ENCODE measurements around the gene MMADHC.

Gene MMADHC

GRCh38 chr2:149597668-149598326, 10.2 kb upstream of the MMADHC start:
- no peak overlapping the region for H3K4me3 ChIP-seq (ENCODE audit: low read depth, low read length)
- TF ChIP-seq CTCF (IDR thresholded peaks at IDR 0.05; ENCODE audit: low read depth, low read length) = peak; percentile 69
- no peaks in the 10 kb centered on the region for H3K9me3 ChIP-seq (ENCODE audit: severe bottlenecking)
- no peaks in the 10 kb centered on the region for H3K36me3 ChIP-seq
- H3K27me3 ChIP-seq (ENCODE audit: insufficient read depth, low read depth, severe bottlenecking) = no peaks in the 10 kb centered on the region
- no peak overlapping the region for H3K27ac ChIP-seq
- DNase-seq = peak; percentile 40

GRCh38 chr2:149597050-149597667, 9.6 kb upstream of the MMADHC start:
- H3K36me3 ChIP-seq = no peaks in the 10 kb centered on the region
- H3K4me3 ChIP-seq (ENCODE audit: low read depth, low read length) = no peak overlapping the region
- no peaks in the 10 kb centered on the region for H3K9me3 ChIP-seq (ENCODE audit: severe bottlenecking)
- no peaks in the 10 kb centered on the region for H3K27me3 ChIP-seq (ENCODE audit: insufficient read depth, low read depth, severe bottlenecking)
- no peak for DNase-seq
- TF ChIP-seq CTCF (IDR thresholded peaks at IDR 0.05; ENCODE audit: low read depth, low read length) = no peak
- H3K27ac ChIP-seq = no peak overlapping the region

- Histone ChIP-seq H3K27ac (no peak overlapping the region), H3K4me3 (ENCODE audit: low read depth, low read length) (no peak overlapping the region), H3K36me3 (no peaks in the 10 kb centered on the region), H3K9me3 (ENCODE audit: severe bottlenecking) (no peaks in the 10 kb centered on the region), H3K27me3 (ENCODE audit: insufficient read depth, low read depth, severe bottlenecking) (no peaks in the 10 kb centered on the region)
- no peak for TF ChIP-seq CTCF (IDR thresholded peaks at IDR 0.05; ENCODE audit: low read depth, low read length)
- no peak for DNase-seq
Observed at GRCh38 chr2:149596471-149596870, 8.9 kb upstream of the MMADHC start.

- Histone ChIP-seq H3K4me3 (ENCODE audit: low read depth, low read length) (no peak overlapping the region), H3K36me3 (no peaks in the 10 kb centered on the region), H3K27ac (no peak overlapping the region), H3K9me3 (ENCODE audit: severe bottlenecking) (no peaks in the 10 kb centered on the region), H3K27me3 (ENCODE audit: insufficient read depth, low read depth, severe bottlenecking) (no peaks in the 10 kb centered on the region)
- TF ChIP-seq CTCF (IDR thresholded peaks at IDR 0.05; ENCODE audit: low read depth, low read length) = no peak
- no peak for DNase-seq
Observed at GRCh38 chr2:149595056-149595963, 7.7 kb upstream of the MMADHC start.

GRCh38 chr2:149594411-149594810, 6.8 kb upstream of the MMADHC start:
- TF ChIP-seq CTCF (IDR thresholded peaks at IDR 0.05; ENCODE audit: low read depth, low read length) = no peak
- DNase-seq = no peak
- no peaks in the 10 kb centered on the region for H3K36me3 ChIP-seq
- no peaks in the 10 kb centered on the region for H3K27me3 ChIP-seq (ENCODE audit: insufficient read depth, low read depth, severe bottlenecking)
- H3K4me3 ChIP-seq (ENCODE audit: low read depth, low read length) = no peak overlapping the region
- no peak overlapping the region for H3K27ac ChIP-seq
- no peaks in the 10 kb centered on the region for H3K9me3 ChIP-seq (ENCODE audit: severe bottlenecking)
